Endothelial cell of umbilical vein (primary cell): ENCODE data around the gene DYNAP. TPM values are rescaled to one million over a fixed set of nuclear protein-coding genes. Genes with fewer than 3 reads are reported as not detected.

Source experiments
- BruUV-seq: library from RNA; stranded (reverse); fragments of 400-500 nt; replicated peaks from 2 replicates; lab custom pipeline; 2021; lab: Mats Ljungman, UMichigan
- CTCF ChIA-PET: fragments of 300-600, 350-600 bp; sonication (Branson Sonifier 250); formaldehyde crosslinking; loops from one replicate; lab custom pipeline; 2021; ENCODE audit warnings: antibody characterized with exemption, inconsistent platforms; lab: Charles Lee
- POLR2A ChIA-PET: fragments of 300-600, 350-600 bp; sonication (Branson Sonifier 250); formaldehyde crosslinking; loops from one replicate; lab custom pipeline; 2021; ENCODE audit warnings: antibody characterized with exemption, inconsistent platforms; lab: Charles Lee
- DNase-seq: peaks from one replicate; pipeline ENCODE4 v3.0.0-alpha.2; 2011; ENCODE audit warnings: low read depth, low spot score
- FAIRE-seq: peaks from 2 replicates; lab custom pipeline; 2011; peaks lifted over from hg19 to GRCh38; lab: Jason Lieb, UNC
- H2AFZ ChIP-seq: 2 replicates; pipeline ENCODE4 v1.6.0; 2012; ENCODE audit warnings: low read depth, low read length, control low read depth, inconsistent platforms
- H3K27ac ChIP-seq: 2 replicates; pipeline ENCODE4 v1.5.1; 2011; ENCODE audit warnings: low read depth, mild to moderate bottlenecking, control low read depth, low read length, moderate library complexity; ENCODE audit not compliant: insufficient read depth
- H3K27me3 ChIP-seq, 2 experiments: 2 replicates each; pipeline versions ENCODE4 v1.6.0 to v1.6.1; 2011; ENCODE audit warnings: low read length in 2 of 2, mixed read lengths in 1 of 2; ENCODE audit not compliant: control insufficient read depth in 2 of 2, insufficient read depth in 2 of 2
- H3K36me3 ChIP-seq, 2 experiments: 2 replicates in 1 of 2; 3 replicates in 1 of 2; pipeline ENCODE4 v1.5.1; 2011; ENCODE audit warnings: low read length in 2 of 2, mild to moderate bottlenecking in 1 of 2, moderate library complexity in 1 of 2; ENCODE audit not compliant: control insufficient read depth in 2 of 2, insufficient read depth in 2 of 2; ENCODE audit errors: extremely low read depth in 1 of 2
- H3K4me1 ChIP-seq: 3 replicates; pipeline ENCODE4 v1.5.1; 2011; ENCODE audit warnings: mild to moderate bottlenecking, low read length; ENCODE audit not compliant: control insufficient read depth, insufficient read depth; ENCODE audit errors: extremely low read depth
- H3K4me2 ChIP-seq: 2 replicates; pipeline ENCODE4 v1.6.1; 2011; ENCODE audit warnings: low read length, control low read depth, mixed read lengths; ENCODE audit not compliant: insufficient read depth
- H3K4me3 ChIP-seq, 3 experiments: fragments of 200-600 bp in 1 of 3; sonication (generic), shearing (Covaris generic) in 1 of 3; replicated peaks in 1 of 3; 2 replicates each; pipeline ENCODE4 v1.5.1; 2011 to 2016; ENCODE audit warnings: control low read depth in 3 of 3, low read length in 3 of 3, mild to moderate bottlenecking in 2 of 3, inconsistent platforms in 1 of 3, low read depth in 1 of 3, moderate library complexity in 1 of 3; ENCODE audit not compliant: insufficient read depth in 1 of 3
- H3K79me2 ChIP-seq: 2 replicates; pipeline ENCODE4 v1.6.0; 2012; ENCODE audit warnings: low read length, inconsistent platforms; ENCODE audit not compliant: control insufficient read depth, insufficient read depth
- H3K9ac ChIP-seq: replicated peaks from 2 replicates; pipeline ENCODE3; 2011; ENCODE audit warnings: low read length, control low read depth; ENCODE audit not compliant: insufficient read depth; ENCODE audit errors: extremely low read depth
- H3K9me1 ChIP-seq: replicated peaks from 3 replicates; pipeline ENCODE4 v1.6.0; 2011; ENCODE audit warnings: mild to moderate bottlenecking, low read length; ENCODE audit not compliant: control insufficient read depth, insufficient read depth; ENCODE audit errors: extremely low read depth
- H3K9me3 ChIP-seq: replicated peaks from 2 replicates; pipeline ENCODE4 v1.5.1; 2012; ENCODE audit warnings: low read length, inconsistent platforms; ENCODE audit not compliant: control insufficient read depth, insufficient read depth
- H4K20me1 ChIP-seq: replicated peaks from 2 replicates; pipeline ENCODE3; 2011; ENCODE audit warnings: mild to moderate bottlenecking, low read length; ENCODE audit not compliant: control insufficient read depth, insufficient read depth; ENCODE audit errors: extremely low read depth
- CTCF ChIP-seq, 2 donors: IDR thresholded peaks; 1 replicate in 1 of 2; 2 replicates in 1 of 2; pipeline ENCODE4 v1.5.1; 2011; ENCODE audit warnings: low read length in 2 of 2, mild to moderate bottlenecking in 2 of 2, moderate library complexity in 2 of 2, control low read depth in 1 of 2, inconsistent platforms in 1 of 2, low read depth in 1 of 2; ENCODE audit not compliant: insufficient read depth in 1 of 2; ENCODE audit errors: extremely low read depth in 1 of 2
- EZH2 ChIP-seq: IDR thresholded peaks from 2 replicates; pipeline ENCODE4 v1.6.1; 2012; ENCODE audit warnings: borderline replicate concordance, low read depth, mild to moderate bottlenecking, moderate library complexity, low read length, inconsistent platforms; ENCODE audit not compliant: severe bottlenecking
- FOS ChIP-seq: IDR thresholded peaks from 2 replicates; pipeline ENCODE4 v1.6.1; 2011; ENCODE audit warnings: mild to moderate bottlenecking, low read length, moderate library complexity, borderline replicate concordance; ENCODE audit not compliant: insufficient read depth
- GATA2 ChIP-seq: IDR thresholded peaks from 2 replicates; pipeline ENCODE4 v1.7.0; 2011; ENCODE audit warnings: low read depth, mild to moderate bottlenecking, moderate library complexity, mixed read lengths, low read length; ENCODE audit not compliant: insufficient read length, insufficient read depth
- JUN ChIP-seq: IDR thresholded peaks from 2 replicates; pipeline ENCODE4 v1.6.1; 2011; ENCODE audit warnings: borderline replicate concordance, low read depth; ENCODE audit not compliant: insufficient read length, insufficient read depth
- MAX ChIP-seq: IDR thresholded peaks from 2 replicates; pipeline ENCODE4 v1.6.1; 2011; ENCODE audit not compliant: insufficient read depth, insufficient read length
- MYC ChIP-seq: IDR thresholded peaks from one replicate; pipeline ENCODE4 v1.6.1; 2011; ENCODE audit warnings: mild to moderate bottlenecking, low read depth, low read length
- POLR2A ChIP-seq: IDR thresholded peaks from 2 replicates; pipeline ENCODE4 v1.6.1; 2012; ENCODE audit warnings: low read depth, mild to moderate bottlenecking, control low read depth, low read length
- POLR2AphosphoS5 ChIP-seq: IDR thresholded peaks from 2 replicates; pipeline ENCODE4 v1.6.1; 2012; ENCODE audit warnings: low read depth, mild to moderate bottlenecking, control low read depth, low read length, moderate library complexity; ENCODE audit not compliant: insufficient read depth
- dilution Hi-C: fragments of 300-500 bp; cut with MboI; formaldehyde crosslinking; loops from one replicate; pipeline ENCODE4 v1.15.0; 2019; ENCODE audit warnings: low sequenced_read_pairs; ENCODE audit not compliant: extremely low pct_ligation_motif_present
- intact Hi-C: fragments of 100-400 bp; cut with micrococcal nuclease; formaldehyde crosslinking; loops from one replicate; pipeline ENCODE4 v1.10.0; 2022
- polyA plus RNA-seq, 4 experiments: library from polyadenylated mRNA; depleted of rRNA in 3 of 4; stranded (reverse) in 3 of 4; unstranded in 1 of 4; fragments of >200 nt; gene quantifications; 2 replicates each; pipeline versions ENCODE4 v1.2.1 to v1.2.3, GENCODE V29; 2011 to 2012; ENCODE audit warnings: missing spikeins in 1 of 4
- total RNA-seq: library from RNA; stranded (reverse); gene quantifications from 2 replicates; pipeline ENCODE4 v1.2.3, GENCODE V29; 2021

The DYNAP gene
- total and polyA plus RNA-seq, 2 donors (not counting 3 experiments of a cell fraction or from before 2014, with no cell fraction given), result not detected

- H2AFZ ChIP-seq, result no peak overlapping the region
- DNase-seq (no peak), FAIRE-seq (no peak)
- H3K9me3 ChIP-seq, result no peaks in the 10 kb centered on the region
- peaks cover 3 to 5% of the 10 kb centered on the region in 2 experiments for H3K27me3 ChIP-seq
- BruUV-seq, result no TSS peak
- H3K4me3 ChIP-seq, result no peak overlapping the region
- no peaks in the 10 kb centered on the region for H3K79me2 ChIP-seq
- ChIA-PET CTCF (interaction anchor here (1.1 kb wide), 1 partner anchor 177 kb away, joined by 3 read pairs; no protein-coding TSS in a partner anchor), POLR2A (no interaction called here)
- H3K9me1 ChIP-seq, result no peaks in the 10 kb centered on the region
- TF ChIP-seq MAX (no peak), EZH2 (no peak)
- no peaks in the 10 kb centered on the region for H3K4me1 ChIP-seq
- H3K4me2 ChIP-seq, result no peak overlapping the region
- H3K27ac ChIP-seq, result no peak overlapping the region
- H3K36me3 ChIP-seq, result no peaks in the 10 kb centered on the region
- intact Hi-C loops, result no loop called here
- no peaks in the 10 kb centered on the region for H4K20me1 ChIP-seq
- dilution Hi-C loops, result no loop called here
- H3K9ac ChIP-seq, result no peak overlapping the region
Observed at GRCh38 chr18:54622084-54622483, 31.0 kb downstream of the DYNAP start.

GRCh38 chr18:54626779-54627178, 35.7 kb downstream of the DYNAP start:
- Histone ChIP-seq H3K4me1 (no peaks in the 10 kb centered on the region), H3K27me3 (peaks cover 0 to 5% of the 10 kb centered on the region in 2 experiments), H3K9me3 (no peaks in the 10 kb centered on the region), H3K9me1 (no peaks in the 10 kb centered on the region), H3K4me2 (no peak overlapping the region), H4K20me1 (no peaks in the 10 kb centered on the region), H3K79me2 (no peaks in the 10 kb centered on the region), H3K4me3 (no peak overlapping the region), H2AFZ (no peak overlapping the region), H3K27ac (no peak overlapping the region), H3K9ac (no peak overlapping the region), H3K36me3 (no peaks in the 10 kb centered on the region)
- FAIRE-seq, result no peak
- TF ChIP-seq GATA2 (no peak), JUN (no peak), MYC (no peak), MAX (no peak), FOS (no peak), POLR2A (no peak), CTCF (IDR thresholded peaks at IDR 0.05; ENCODE audit: extremely low read depth in 1 of 2, insufficient read depth in 1 of 2, low read depth in 1 of 2, low read length in 2 of 2) (no peak), EZH2 (no peak), POLR2AphosphoS5 (no peak)
- intact Hi-C loops, result no loop called here
- ChIA-PET CTCF (no interaction called here), POLR2A (no interaction called here)
- DNase-seq, result no peak
- BruUV-seq, result no TSS peak
- dilution Hi-C loops, result no loop called here
